WERI-Rb-1 (cell line): ENCODE measurements around the gene GPC3.
"Not testable (repeated sequence)": the region's sequence is repeated elsewhere in the genome, so short reads cannot be mapped to it uniquely, and the experiment has no call there.

Experiments
- DNase-seq: peaks from one replicate; pipeline ENCODE4 v3.0.0-alpha.2; 2020
- H3K27ac ChIP-seq: fragments of 250-450 bp; sonication (Bioruptor Pico); 2 replicates; pipeline ENCODE4 v1.5.1; 2020; ENCODE audit warnings: mild to moderate bottlenecking, moderate library complexity
- H3K27me3 ChIP-seq: fragments of 250-450 bp; sonication (Bioruptor Pico); 2 replicates; pipeline ENCODE4 v1.5.1; 2021; ENCODE audit warnings: mild to moderate bottlenecking, low read depth, moderate library complexity; ENCODE audit not compliant: insufficient read depth, severe bottlenecking
- H3K36me3 ChIP-seq: fragments of 250-450 bp; sonication (Bioruptor Pico); 2 replicates; pipeline ENCODE4 v1.5.1; 2020; ENCODE audit warnings: mild to moderate bottlenecking, moderate library complexity
- H3K4me3 ChIP-seq: 2 replicates; pipeline ENCODE4 v1.5.1; 2011; ENCODE audit warnings: low read depth, mild to moderate bottlenecking, control low read depth, low read length
- H3K9me3 ChIP-seq: fragments of 250-450 bp; sonication (Bioruptor Pico); 2 replicates; pipeline ENCODE4 v1.5.1; 2021; ENCODE audit warnings: mild to moderate bottlenecking, moderate library complexity; ENCODE audit not compliant: severe bottlenecking
- TF ChIP-seq, protein P1 (sequence below): IDR thresholded peaks from 2 replicates; pipeline ENCODE4 v1.5.1; 2011; ENCODE audit warnings: low read depth, mild to moderate bottlenecking, control low read depth, inconsistent platforms, low read length

GPC3 gene

DNA sequence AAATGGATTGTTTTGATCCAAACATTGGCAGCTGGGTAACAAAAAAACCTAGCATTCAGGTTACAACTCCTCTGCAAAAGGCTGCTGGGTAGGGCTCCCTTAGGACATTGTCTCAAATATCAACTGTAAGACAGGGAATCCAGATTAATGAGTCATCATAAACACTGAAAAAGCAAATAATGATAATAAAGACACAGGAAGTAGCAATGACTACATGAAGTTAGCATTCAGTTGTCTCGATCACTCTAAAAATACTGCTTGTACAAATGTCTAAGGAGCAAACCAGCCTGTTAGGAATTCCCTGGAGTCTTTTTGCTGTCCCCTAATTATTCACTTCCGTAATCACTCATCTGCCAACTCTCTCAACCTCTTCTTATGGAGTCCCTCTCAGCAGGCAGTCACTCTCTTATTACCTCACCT, 259.2 kb downstream of the GPC3 start:
- Histone ChIP-seq H3K27ac (no peak overlapping the region), H3K9me3 (no peaks in the 10 kb centered on the region), H3K4me3 (no peak overlapping the region), H3K27me3 (peaks cover 74% of the 10 kb centered on the region), H3K36me3 (no peaks in the 10 kb centered on the region)
- no peak for DNase-seq
- TF ChIP-seq, protein P1, sequence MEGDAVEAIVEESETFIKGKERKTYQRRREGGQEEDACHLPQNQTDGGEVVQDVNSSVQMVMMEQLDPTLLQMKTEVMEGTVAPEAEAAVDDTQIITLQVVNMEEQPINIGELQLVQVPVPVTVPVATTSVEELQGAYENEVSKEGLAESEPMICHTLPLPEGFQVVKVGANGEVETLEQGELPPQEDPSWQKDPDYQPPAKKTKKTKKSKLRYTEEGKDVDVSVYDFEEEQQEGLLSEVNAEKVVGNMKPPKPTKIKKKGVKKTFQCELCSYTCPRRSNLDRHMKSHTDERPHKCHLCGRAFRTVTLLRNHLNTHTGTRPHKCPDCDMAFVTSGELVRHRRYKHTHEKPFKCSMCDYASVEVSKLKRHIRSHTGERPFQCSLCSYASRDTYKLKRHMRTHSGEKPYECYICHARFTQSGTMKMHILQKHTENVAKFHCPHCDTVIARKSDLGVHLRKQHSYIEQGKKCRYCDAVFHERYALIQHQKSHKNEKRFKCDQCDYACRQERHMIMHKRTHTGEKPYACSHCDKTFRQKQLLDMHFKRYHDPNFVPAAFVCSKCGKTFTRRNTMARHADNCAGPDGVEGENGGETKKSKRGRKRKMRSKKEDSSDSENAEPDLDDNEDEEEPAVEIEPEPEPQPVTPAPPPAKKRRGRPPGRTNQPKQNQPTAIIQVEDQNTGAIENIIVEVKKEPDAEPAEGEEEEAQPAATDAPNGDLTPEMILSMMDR = no peak

DNA sequence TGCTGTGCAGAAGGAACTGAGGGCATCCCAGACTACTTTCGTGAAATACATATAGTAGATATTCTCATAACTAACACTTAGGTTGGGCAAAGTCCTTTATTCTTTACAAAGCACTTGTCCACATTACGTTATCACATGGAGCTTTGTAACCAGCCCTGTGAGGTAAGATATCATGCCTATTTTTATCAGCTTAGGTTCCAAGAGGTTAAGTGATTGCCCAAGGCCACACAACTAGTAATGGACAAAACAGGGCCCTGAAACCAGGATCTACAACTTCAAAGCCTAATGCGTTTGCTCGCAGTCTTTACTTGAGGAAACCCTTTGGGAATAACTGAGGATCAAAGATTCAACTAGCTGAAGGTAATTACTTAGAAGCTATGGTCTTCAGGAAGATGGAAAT, 261.5 kb downstream of the GPC3 start:
- Histone ChIP-seq H3K36me3 (no peaks in the 10 kb centered on the region), H3K9me3 (no peaks in the 10 kb centered on the region), H3K27me3 (peaks cover 62% of the 10 kb centered on the region), H3K27ac (no peak overlapping the region), H3K4me3 (no peak overlapping the region)
- TF ChIP-seq, protein P1 = no peak
- no peak for DNase-seq

DNA sequence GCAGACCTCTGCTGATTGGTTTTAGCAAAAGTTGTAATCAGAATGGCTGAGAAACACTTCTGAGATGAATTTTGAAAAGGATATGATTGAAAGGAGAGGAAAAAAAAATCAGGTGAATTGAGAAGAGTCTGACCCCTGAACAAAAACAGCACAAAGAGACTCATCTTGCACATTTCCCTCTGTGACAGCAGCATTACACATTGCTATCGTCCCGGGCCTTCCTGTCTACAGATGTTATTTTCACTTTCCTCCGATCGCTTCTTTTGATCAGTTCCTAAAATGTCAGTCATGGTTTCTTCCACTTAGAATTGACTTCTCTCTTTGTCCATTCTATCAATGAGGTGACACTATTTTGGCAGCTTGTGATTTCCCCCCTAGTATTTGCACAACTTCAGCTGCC, 262.6 kb downstream of the GPC3 start:
- TF ChIP-seq, protein P1 = no peak
- Histone ChIP-seq H3K27me3 (peaks cover 63% of the 10 kb centered on the region), H3K27ac (no peak overlapping the region), H3K36me3 (no peaks in the 10 kb centered on the region), H3K4me3 (no peak overlapping the region), H3K9me3 (no peaks in the 10 kb centered on the region)
- DNase-seq = no peak

DNA sequence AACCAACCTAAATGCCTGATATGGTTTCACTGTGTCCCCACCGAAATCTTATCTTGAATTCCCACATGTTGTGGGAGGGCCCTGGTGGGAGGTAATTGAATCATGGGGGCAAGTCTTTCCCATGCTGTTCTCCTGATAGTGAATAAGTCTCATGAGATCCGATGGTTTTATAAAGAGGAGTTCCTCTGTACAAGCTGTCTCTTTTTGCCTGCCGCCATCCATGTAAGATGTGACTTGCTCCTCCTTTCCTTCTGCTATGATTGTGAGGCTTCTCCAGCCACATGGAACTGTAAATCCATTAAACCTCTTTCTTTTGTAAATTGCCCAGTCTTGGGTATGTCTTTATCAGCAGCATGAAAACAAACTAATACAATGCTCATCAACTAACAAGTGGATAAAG, 265.1 kb downstream of the GPC3 start:
- H3K27ac ChIP-seq, H3K36me3 ChIP-seq, H3K4me3 ChIP-seq, H3K9me3 ChIP-seq, DNase-seq: not testable (repeated sequence)
- peaks cover 44% of the 10 kb centered on the region for H3K27me3 ChIP-seq

DNA sequence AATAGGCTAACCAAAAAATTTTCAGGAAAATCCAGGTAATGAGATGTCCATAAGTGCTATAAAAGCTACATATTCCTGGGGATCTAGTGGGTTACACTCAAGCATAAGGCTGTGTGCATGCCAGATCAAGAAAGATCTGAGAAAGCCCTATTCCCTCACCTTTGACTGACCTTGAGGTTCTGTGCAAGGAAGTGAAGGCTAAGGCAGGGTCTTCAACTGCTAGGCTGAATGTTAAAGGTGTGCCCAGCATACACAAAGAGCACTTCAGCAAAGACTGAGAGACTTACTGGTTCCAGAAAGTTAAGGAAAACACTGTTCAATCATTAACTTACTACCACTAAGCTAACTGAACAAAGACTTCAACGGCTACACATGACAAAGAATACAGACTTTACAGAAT, 269.7 kb downstream of the GPC3 start:
- Histone ChIP-seq H3K27ac (no peak overlapping the region), H3K27me3 (peaks cover 25% of the 10 kb centered on the region), H3K36me3 (no peaks in the 10 kb centered on the region), H3K4me3 (no peak overlapping the region), H3K9me3 (no peaks in the 10 kb centered on the region)
- TF ChIP-seq, protein P1 = no peak
- no peak for DNase-seq

DNA sequence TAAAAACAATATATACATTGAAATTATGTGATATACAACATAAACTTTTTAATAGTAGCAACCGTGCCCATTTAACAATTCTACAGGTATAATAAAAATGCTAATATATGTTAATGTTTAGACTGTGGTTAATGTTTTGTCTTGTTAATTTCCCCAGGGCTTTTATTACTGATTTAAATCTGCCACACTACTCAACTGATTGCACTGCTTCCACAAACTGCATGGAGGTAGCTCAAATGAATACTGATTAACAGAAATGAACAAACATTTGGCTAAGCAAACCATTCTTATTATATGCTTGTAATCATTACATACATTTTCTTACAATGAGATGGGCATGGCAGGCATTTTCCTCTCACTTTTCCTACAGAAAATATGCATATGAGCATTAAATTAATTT, 275.9 kb downstream of the GPC3 start:
- no peak for DNase-seq

More for the DNA sequence above, 275.9 kb downstream of the GPC3 start:
- Histone ChIP-seq H3K9me3 (no peaks in the 10 kb centered on the region), H3K36me3 (no peaks in the 10 kb centered on the region), H3K27me3 (peaks cover 25% of the 10 kb centered on the region), H3K4me3 (no peak overlapping the region), H3K27ac (no peak overlapping the region)
- TF ChIP-seq, protein P1 = no peak
